CD4-positive, alpha-beta T cell treated with Interleukin-12 subunit alpha and Interleukin-12 subunit beta, for 1 hour (primary cell): ENCODE measurements around the gene MYH2.
"Not testable (repeated sequence)": the region's sequence is repeated elsewhere in the genome, so short reads cannot be mapped to it uniquely, and the experiment has no call there.

Experiments used
- DNase-seq: peaks from one replicate; pipeline ENCODE4 v3.0.0-alpha.2; 2020

Gene MYH2

DNA sequence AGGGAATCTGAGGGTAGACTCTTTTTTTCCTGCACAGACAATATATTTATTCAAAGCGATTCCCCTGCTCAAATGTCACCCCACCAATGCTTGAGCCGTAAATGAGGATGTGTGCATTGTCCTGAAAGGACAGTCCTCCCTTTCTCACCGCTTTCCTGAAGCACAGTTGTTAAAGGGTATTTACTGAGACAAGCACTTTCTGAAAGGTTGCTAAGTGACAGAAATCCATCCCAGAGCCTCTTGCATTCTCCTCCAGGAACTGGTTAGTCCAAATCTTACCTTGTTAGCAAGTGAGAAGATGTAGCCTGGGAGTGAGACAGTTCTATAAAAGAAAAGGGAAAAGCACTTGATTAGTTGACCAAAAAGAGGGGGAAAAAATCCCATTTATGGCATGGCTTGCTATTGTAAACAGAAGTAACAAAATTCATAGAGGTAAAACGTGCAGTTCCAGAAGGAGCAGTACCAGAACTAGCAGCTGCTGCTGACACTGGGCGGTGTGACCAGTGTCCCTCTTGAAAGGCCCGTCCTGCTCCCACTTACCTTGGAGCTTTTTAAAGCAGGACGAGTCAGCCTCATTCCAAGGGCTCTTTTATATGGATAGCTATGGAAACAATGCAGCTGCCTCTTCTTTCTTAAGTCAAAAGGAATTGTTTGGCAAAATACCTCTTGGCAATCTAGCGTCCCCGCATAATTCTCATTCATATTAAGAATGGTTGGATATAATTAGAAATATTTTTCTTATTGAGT is at the start of gene MYH2:
Gene MYH2 (minus strand): TSS at position 563 of the 747 bp plus-strand sequence. CDS start 1,738 bp downstream, outside the sequence.
- no peak for DNase-seq

DNA sequence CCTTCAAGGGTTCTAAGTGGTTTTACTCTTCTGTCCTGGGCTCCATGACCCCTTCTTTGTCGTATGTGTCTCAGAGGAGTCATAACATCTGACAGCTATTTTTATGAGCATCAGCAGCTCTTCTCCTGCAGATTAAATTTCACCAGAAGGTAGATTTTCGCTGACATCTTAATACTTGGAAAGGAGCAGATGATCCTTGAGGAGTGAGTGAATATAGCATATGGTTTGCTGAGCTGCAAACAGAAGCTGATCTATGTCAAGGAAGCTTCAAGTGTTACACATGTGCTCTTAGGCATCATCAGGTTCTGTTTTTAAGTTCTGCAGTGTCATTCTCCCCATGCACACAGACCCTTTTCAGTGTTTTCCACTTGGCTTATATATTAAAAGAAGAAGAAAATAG is 49.2 kb upstream of the MYH2 start:
- no peak for DNase-seq

DNA sequence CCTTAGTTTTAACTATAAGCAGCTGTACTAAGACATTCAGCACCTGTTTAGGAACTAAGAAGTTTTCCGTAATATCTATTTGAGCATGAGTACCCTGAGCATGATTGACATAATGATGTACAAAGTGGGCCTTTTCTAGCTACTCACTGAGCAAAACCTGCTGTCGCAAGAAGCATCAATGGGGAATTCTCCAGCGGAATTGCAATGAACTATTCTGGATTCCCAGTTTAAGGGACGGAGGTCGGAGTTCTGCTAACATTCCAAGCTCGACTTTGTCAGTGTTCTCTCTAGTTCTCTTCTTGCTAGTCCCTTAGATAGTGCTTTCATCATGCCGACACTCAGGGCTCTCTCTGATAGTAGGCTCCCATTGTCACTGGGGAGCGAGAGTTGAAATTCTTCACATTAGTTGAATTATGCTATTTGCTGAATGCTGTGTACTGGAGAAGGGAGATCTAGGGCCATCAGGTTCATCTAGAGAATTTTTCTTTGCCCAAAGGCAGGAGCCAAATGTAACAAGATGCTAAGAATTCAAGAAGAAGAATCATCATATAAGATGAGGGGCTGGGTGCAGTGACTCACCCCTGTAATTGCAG is 40.2 kb upstream of the MYH2 start:
- DNase-seq: no peak

DNA sequence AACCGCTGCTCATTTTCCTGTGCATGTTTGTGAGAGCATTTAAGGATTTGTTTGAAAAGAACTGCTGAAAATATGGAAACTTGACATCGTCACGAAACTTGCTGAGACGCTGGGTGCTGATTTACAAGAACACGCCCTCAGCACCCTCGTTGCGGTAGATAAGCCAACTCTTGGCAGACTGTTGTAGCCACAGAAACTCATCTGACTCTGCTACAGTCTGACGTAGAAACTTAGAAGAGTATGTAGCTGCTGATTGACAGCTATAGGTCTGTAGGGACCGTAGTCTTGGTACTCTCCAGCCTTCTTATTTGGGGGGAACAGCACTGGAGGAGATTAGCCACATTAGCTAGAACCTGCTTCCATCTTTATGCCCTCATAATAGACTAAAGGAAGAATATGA is 36.1 kb upstream of the MYH2 start:
- DNase-seq: no peak

DNA sequence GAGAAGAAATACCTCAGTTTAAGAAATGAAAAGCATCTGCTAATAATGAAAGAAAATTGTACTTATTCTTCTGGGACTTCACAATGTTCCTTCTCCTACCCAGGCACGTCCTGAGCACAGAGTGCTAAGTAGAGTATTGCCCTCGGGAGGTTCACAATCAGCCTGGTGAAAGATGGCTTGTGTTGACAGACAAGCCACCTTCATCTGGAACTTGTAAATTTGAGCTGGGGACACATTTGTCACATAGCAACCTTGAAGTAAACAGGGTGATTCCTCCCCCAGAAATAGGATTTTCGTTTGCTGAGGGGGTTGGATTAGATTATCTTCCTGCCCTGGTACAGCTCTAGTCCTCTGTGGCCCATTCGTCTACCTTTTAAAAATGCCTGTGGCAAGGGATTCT is 34.4 kb upstream of the MYH2 start:
- DNase-seq: no peak

DNA sequence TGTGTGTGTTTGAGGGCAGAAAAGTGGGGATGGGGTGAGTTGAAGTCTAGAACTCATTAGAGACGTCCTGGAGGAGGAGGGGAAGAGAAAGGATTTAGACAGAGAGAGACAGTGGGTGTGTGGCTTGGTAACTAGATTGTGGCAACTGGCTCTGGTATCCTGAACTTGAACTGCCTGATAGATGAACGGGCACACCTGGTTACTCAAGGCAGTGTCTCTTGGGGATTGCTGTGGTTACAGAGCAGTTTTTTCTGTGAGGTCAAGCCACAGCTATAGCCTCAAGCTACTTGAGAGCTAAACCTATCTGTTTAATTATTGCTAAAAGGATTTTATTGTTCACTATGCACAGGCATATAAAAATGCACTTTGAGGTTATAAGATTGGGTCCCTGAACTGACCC is 29.8 kb upstream of the MYH2 start:
- DNase-seq: no peak

DNA sequence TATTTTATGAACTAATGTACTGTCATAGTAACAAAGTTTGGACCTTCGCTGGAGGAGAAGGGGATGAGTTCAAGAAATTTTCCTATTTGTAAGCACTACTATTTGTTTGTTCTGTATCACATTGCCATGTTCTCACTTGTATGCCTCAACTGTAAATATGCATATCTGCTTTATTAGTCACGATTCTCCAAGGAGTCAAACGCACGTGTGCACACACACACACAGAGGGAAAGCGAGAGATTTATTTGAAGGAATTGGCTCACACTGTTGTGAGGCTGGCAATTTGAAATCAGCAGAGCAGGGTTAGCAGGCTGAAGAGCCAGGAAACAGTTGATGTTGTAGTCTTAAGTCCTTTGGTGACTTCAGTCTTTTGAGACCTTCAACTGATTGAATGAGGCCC is 24.9 kb upstream of the MYH2 start:
- no peak for DNase-seq

DNA sequence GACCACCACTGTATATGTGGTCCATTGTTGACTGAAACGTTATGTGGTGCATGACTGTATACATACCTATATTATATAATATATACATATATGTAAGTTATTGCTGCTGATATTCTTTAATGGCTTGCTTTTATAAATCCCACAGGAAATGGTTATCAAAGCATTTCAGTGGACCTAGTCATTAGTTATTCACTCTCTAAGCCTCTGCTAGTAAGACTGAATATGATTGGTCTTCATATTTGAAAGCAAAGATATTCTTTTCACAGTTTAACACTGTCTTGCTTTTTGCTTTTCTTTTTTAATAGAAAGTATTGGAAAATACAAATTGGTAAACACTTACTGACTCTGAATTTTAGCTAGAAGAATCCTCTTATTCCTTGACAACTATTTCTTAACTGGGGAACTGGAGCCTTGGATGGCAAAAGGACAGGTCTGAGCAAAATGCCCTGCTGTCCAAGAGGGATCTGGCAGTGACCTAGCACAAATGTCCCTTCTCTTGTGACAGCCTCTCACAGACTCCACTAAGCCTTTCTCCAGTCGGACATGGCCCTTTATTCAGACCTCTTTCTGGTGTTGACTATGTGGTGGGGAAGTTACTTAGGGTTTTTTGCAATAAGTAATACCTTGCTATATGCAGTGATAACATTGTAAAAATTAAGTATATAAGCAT is 14.7 kb upstream of the MYH2 start:
- DNase-seq: no peak

DNA sequence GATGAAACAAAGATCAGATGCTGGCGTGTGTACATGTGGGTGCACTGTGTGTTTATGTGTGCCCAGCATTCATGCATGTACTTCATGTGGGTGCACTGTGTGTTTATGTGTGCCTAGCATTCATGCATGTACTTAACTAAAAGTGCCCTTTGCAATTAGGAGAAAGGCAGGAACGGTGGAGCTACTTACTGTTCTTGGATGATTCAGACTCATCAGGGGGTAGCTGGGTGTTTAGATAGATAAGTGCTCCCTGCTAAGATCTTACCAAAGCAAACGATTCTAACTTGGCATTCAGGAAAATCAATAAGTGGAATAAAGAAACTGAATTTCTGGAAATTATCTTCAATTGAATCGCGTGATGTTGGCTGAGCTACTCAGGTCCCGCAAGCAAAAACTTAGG is 8.6 kb upstream of the MYH2 start:
- DNase-seq: no peak

DNA sequence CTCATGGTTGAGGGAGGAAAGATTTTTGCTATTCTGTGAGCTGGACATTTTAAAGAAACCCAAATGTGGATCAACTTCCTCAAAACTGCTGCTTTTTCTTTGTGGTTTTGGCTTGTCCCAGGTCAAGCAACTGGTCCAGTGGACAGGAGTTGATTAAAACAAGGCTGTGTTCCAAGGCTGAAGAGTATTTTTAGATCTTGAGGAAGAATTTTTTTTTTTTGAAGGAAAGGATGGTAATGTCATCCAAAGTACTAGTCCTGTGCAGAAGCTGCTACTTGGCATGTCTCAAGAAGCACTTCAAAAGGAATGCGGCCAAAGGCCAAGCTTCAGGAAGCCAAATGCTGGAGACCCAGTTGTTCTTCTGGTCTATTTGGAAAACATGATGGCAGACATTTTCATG is 8.0 kb upstream of the MYH2 start:
- no peak for DNase-seq

DNA sequence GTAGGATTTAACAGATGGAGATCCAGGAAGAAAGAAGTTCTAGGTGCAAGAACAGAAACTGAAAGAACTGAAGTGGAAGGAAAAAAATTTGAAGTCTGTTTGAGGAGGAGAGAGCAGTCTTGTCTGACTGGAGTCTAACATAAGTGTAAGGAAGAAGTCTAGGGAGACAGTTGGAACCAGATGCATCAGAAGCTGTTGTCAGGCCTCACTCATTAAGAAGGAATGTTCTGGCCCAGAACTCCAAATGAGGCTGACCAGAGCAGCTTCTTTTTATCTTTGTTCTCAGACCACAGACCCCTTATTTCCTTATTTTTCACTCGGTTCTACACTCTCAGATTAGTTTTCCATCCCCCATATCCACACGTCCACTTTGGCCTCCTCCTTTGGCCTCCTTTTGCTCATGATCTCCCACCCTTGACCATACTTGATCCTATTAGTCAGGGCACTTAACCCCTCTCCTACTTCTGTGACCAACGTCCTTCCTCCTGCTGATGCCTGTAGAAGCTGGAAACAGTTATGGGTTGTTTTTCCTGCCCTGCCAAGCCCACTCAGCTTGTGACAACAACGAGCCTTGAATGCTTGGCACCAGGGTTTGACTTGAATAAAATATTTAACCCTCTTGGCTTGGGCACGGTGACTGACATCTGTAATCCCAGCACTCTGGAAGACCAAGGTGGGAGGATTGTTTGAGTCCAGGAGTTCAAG is 7.0 kb upstream of the MYH2 start:
- no peak for DNase-seq

DNA sequence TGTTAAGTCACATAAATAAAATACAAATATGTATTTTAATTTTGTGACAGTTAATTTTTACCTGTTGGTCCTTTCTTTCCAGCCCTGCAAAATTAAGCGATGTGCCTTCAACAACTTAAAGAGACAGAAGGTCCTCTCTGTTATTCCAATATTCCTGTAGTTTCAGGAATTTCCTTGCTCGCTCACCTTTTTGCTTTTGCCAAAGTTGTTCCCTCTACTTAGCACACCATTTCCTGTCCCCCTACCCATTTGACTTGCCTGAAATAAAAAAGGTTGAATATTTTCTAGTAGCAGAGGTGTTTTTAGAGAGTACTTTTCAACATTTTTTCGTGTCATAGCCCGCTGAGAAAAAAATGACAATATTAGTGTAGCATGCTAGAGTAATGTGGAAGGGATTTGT is 556 bp upstream of the MYH2 start:
- DNase-seq: no peak

DNA sequence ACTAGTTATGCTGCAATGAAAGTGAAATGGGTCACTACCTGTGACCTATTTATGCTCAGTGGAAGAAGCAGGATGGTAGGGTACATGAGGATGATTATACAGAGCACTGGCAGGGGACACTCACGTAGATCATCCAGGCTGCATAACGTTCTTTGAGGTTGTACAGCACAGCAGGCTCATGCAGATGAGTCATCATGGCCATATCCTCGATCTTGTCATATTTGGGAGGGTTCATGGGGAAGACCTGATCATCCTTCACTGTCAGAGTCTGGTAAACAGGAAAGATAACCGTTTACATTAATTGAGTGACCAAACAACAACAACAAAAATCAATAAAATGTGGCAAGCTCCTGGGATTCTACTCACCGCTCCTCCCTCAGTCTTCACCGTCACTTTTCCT is 2.1 kb downstream of the MYH2 start:
- DNase-seq: no peak

DNA sequence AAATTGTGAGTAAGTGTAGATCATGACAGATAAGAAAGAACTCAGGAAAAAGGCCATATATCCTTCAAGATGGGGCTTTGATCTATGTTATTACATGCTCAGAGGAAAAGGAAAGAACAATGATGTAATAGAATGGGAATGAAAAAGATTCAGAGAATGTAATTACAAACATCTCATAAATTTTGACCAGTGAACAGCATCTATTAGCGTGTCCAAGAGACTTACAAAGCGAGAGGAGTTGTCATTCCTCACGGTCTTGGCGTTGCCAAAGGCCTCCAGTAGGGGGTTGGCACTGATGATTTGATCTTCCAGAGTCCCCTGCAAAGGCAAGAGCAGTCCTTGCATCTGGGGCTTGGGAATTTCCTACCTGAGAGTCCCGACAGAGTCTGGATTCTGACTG is 6.0 kb downstream of the MYH2 start:
- DNase-seq: not testable (repeated sequence)

DNA sequence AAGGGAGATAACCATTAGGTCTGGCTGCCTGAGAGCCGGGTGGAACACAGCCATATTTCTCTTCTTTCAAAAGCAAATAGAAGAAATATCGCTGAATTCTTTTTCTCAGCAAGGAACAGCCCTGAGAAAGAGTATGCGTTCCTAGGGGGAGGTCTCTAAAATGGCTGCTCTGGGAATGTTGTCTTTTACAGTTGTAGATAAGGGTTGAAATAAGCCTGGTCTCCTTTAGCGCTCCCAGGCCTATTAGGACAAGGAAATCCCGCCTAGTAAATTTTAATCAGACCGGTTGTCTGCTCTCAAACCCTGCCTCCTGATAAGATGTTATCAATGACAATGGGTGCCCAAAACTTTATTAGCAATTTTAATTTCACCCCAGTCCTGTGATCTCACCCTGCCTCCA is 8.3 kb downstream of the MYH2 start:
- not testable (repeated sequence) for DNase-seq

DNA sequence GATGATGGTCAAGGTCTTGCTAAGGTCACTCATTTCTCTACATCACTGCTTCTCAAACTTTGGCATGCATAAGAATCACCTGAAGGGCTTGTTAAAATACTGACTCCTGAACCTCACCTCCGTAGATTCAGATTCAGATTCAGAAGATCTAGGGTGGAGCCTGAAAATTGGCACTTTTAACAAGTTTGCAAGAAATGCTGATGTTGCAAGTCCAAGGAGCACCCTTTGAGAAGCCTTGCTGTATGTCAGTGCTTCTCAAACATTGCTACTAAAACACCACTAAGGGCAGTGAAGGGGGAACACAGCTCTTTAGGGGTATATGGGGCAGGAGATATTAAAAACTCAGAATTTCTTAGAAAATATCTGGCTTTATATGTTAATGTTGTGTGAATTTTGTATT is 17.4 kb downstream of the MYH2 start:
- DNase-seq: no peak

DNA sequence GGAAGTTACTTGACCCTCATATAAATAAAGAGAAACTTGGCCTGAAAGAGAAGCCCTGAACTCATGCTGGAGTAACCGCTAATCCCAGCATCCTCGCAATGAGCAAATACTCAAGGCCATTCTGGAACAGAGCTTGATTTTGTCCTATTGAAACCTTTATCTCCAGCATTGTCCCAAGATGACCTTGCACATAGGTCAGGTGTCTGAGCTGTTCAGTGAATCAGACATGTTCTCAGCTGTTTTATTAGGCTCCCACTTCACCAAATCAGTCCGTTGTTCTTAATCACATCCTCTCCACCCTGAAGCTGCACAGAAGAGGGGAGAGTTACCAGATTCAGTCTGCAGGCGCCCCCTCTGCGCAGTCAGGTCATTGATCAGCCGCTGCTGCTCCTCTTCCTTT is 22.0 kb downstream of the MYH2 start:
- no peak for DNase-seq

DNA sequence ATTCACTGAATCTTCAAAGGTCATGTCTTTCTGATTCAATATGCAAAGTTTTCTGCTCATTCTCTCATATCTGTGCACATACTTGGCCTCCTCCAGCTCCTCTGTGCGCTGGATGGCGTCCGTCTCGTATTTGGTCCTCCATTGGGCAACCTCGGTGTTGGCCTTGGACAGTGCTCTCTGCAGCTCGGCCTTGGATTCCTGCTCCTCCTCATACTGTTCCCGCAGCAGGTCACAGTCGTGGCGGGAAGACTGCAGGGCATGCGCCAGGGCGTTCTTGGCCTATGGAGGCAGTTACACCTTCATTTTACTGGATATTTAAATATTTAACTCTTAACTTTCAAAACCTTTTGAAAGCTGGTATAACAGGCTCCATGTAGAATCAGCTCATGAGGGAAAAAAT is 22.9 kb downstream of the MYH2 start:
- no peak for DNase-seq

DNA sequence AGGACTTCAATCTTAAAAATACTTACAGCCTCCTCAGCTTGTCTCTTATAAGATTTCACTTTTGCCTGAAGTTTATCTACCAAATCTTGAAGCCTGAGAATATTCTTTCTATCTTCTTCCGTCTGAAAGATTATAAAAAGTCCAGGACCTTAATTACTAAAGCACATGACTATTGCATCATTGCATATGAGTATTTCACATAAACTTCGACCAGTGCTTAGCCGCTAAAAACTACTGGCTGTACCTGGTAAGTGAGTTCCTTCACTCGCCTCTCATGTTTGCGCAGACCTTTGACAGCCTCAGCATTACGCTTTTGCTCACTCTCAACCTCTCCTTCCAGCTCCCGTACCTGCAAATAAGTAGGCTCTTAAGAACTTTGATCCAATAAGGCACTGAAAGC is 26.4 kb downstream of the MYH2 start:
- no peak for DNase-seq

DNA sequence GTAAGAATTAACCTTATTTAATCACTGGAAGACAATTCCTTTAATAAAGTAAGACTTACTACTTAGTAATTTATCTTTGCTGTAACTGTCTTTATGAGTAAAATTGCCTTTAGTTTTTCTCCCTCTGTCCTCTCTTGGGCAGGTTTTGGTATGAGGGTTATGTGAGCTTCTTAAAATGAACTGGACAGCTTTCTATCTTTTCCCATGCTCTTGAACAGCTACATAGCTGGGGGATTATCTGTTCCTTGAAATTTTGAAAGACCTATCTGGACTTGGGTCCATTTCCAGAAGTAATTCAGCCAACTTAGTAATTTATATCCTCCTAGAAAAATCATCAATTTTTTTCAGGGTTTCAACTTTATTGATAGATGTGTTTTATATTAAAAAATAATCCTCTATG is 27.5 kb downstream of the MYH2 start:
- DNase-seq: no peak

DNA sequence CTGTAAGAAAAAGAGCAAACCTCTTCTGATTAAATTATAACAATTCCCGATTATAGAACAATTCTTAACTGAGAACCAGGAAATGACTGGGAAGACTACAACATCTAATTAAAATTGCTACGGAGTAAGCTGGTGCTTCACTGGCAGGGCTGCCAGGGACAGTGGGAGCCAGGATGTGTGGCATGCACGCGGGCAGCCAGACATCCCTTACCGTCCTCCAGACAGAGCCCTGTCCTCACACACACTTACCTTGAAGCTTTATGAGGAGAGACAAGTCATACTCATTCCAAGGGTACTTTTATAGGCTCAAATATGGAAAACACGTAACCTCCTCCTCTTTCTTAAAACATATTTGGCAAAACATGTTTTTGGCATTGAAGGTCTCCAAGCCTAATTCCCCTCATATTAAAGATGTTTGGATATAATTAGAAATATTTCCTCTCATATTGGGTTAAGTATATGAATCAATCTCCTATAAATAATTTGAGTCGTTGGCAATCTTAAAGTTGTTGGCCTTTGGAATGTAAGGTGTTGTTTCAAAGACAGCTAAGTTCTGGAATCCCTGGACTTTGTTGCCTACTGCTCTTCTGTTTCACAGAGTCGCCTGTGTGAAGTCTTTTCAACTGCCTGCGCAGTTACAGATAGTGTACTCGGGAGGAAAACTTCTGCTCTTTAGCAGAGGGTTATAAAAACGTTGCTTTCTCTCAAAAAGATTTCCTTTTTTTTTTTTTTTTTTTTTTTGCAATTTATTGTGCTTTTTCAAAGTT is 31.0 kb downstream of the MYH2 start, which contains the start of gene MYH1:
Gene MYH1 (minus strand): TSS at position 272 of the 767 bp plus-strand sequence. CDS start 1,900 bp downstream, outside the sequence.
- no peak for DNase-seq

DNA sequence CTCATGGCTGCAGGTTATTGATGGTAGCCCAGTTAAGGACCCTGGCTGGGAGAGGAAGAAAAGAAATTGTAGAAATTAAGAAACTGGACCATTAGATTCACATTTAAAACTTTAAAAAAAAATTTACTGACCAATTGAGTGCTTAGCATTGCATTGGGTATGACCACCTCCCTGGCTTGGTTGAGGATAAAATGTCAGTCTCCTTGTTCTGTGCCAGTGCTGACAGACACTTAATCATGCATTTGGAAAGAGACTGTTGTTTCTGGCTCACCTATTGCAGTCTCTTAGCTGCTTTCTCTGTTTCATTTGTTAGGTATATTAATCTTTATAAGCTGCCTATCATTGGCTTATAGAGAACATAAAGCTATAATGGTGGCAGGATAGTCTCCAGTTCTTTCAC is 32.8 kb downstream of the MYH2 start:
- no peak for DNase-seq

DNA sequence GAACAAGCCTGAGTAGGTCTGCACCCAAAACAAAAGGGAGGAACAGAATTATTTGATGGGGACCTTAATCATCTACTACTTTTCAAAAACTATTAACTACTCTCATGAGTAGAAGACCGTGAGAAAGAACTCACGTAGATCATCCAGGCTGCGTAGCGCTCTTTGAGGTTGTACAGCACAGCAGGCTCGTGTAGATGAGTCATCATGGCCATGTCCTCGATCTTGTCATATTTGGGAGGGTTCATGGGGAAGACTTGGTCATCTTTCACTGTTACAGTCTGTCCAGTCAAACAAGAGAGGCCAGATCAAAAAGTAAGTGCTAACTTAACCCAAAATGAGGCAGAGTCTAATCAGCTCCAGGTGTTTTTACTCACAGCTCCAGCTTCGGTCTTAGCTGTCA is 33.4 kb downstream of the MYH2 start:
- DNase-seq: no peak
